ENCODE data around the gene GPR156. TPM values are rescaled to one million over a fixed set of nuclear protein-coding genes. Genes with fewer than 3 reads are reported as not detected.

Gene GPR156
- polyA plus RNA-seq, 2 of the 4 experiments (the other 2 are of a cell fraction) = 0.43 to 0.68 TPM

DNA sequence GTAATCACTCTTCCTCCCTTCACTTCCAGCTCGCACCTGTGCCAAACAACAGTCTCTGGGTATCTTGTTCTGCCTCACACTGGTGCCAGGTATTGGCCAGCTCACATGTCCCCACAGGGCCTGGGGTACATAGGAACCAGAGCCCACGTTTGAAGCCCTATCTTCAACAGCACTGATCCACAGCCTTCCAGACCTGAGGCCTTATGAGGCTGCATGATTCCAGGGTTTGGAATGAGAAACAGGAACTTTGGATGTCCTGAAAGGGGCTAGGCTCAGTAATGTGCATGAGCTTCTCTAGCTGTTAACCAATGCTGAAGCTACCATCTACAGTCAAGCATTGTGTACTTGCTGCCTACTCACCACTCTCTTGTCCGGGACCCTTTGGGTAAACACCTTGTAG lies 92.4 kb downstream of the GPR156 start:
- no peak; a peak in 1 of 6 replicates for ATAC-seq
- WGBS (ENCODE audit: missing lambda C conversion rate) = 52% methylated on average over 3 of the region's 3 CpGs

DNA sequence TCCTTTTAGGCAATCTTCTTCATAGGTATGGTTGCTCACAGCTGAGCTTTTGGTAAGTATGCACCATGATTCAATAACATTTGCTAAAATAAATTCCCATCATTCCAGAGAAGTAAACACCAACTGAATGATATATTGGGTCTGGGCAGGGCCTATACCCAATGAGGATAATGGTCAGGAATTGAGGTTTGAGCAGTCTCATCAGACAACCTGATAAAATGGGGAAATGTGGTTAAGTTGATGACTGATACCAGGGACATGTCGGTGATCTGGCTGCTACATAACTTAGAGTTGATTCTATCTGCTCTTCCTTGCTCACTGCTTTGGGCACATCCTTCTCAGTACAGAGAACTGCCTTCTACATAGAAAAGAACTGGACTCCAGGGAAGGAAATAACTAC lies 92.9 kb downstream of the GPR156 start:
- DNase-seq (ENCODE audit: low read depth in 1 of 2, low spot score in 1 of 2) = no peak
- Histone ChIP-seq H3K4me2 (no peak overlapping the region), H3K4me1 (no peaks in the 10 kb centered on the region), H3K9me3 (no peaks in the 10 kb centered on the region), H3K27ac (no peak overlapping the region), H3K4me3 (no peak overlapping the region)
- no peak for FAIRE-seq
- TF ChIP-seq PHF8 (IDR thresholded peaks at IDR 0.05; ENCODE audit: borderline replicate concordance, low read depth) (no peak), POLR2AphosphoS2 (conservative IDR thresholded peaks at IDR 0.05; ENCODE audit: low read length) (no peak), POLR2A (IDR thresholded peaks at IDR 0.05; ENCODE audit: low read length) (no peak), CEBPB (IDR thresholded peaks at IDR 0.05) (no peak), KDM1A (IDR thresholded peaks at IDR 0.05; ENCODE audit: low read depth) (no peak), JUNB (IDR thresholded peaks at IDR 0.05) (no peak), MAZ (IDR thresholded peaks at IDR 0.05; ENCODE audit: borderline replicate concordance, low read depth, low read length) (no peak), NFE2L2 (conservative IDR thresholded peaks at IDR 0.05; ENCODE audit: low read length) (no peak), RFX5 (IDR thresholded peaks at IDR 0.05) (no peak), HEYL (CRISPR knock-in tag; IDR thresholded peaks at IDR 0.05) (no peak), EHMT2 (IDR thresholded peaks at IDR 0.05; ENCODE audit: low read depth) (no peak)
- TF ChIP-seq, protein P1, sequence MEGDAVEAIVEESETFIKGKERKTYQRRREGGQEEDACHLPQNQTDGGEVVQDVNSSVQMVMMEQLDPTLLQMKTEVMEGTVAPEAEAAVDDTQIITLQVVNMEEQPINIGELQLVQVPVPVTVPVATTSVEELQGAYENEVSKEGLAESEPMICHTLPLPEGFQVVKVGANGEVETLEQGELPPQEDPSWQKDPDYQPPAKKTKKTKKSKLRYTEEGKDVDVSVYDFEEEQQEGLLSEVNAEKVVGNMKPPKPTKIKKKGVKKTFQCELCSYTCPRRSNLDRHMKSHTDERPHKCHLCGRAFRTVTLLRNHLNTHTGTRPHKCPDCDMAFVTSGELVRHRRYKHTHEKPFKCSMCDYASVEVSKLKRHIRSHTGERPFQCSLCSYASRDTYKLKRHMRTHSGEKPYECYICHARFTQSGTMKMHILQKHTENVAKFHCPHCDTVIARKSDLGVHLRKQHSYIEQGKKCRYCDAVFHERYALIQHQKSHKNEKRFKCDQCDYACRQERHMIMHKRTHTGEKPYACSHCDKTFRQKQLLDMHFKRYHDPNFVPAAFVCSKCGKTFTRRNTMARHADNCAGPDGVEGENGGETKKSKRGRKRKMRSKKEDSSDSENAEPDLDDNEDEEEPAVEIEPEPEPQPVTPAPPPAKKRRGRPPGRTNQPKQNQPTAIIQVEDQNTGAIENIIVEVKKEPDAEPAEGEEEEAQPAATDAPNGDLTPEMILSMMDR (IDR thresholded peaks at IDR 0.05) = no peak
- TF ChIP-seq, protein P2, sequence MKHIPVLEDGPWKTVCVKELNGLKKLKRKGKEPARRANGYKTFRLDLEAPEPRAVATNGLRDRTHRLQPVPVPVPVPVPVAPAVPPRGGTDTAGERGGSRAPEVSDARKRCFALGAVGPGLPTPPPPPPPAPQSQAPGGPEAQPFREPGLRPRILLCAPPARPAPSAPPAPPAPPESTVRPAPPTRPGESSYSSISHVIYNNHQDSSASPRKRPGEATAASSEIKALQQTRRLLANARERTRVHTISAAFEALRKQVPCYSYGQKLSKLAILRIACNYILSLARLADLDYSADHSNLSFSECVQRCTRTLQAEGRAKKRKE (CRISPR knock-in tag; IDR thresholded peaks at IDR 0.05; ENCODE audit: low read depth) = no peak
- CTCF ChIA-PET = interaction anchor here (0.6 to 1.5 kb wide), 6 partner anchors 8 to 155 kb away, joined by 3 to 5 read pairs (median 3); no protein-coding TSS in a partner anchor
- ATAC-seq = no peak
- POLR2A ChIA-PET = interaction anchor here (1.3 kb wide), 1 partner anchor 97 kb away, joined by 4 read pairs; no protein-coding TSS in a partner anchor
- 88% methylated on average over 1 of the region's 1 CpG for WGBS (ENCODE audit: missing lambda C conversion rate)

More for the DNA sequence above, 92.4 kb downstream of the GPR156 start:
- Histone ChIP-seq H3K9me3 (no peaks in the 10 kb centered on the region), H3K4me3 (no peak overlapping the region), H3K4me2 (no peak overlapping the region), H3K4me1 (no peaks in the 10 kb centered on the region), H3K27ac (no peak overlapping the region)
- ChIA-PET POLR2A (interaction anchor here (1.3 kb wide), 1 partner anchor 97 kb away, joined by 4 read pairs; no protein-coding TSS in a partner anchor), CTCF (interaction anchor here (0.8 to 1.5 kb wide), 3 partner anchors 8 to 81 kb away, joined by 3 to 4 read pairs (median 3); no protein-coding TSS in a partner anchor)
- FAIRE-seq (no peak), DNase-seq (ENCODE audit: low read depth in 1 of 2, low spot score in 1 of 2) (no peak)
- TF ChIP-seq POLR2A (IDR thresholded peaks at IDR 0.05; ENCODE audit: low read length) (no peak), ZC3H11A (IDR thresholded peaks at IDR 0.05) (no peak), HEYL (CRISPR knock-in tag; IDR thresholded peaks at IDR 0.05) (no peak), GATA3 (IDR thresholded peaks at IDR 0.05; ENCODE audit: borderline replicate concordance) (no peak), HOXB5 (CRISPR knock-in tag; IDR thresholded peaks at IDR 0.05) (no peak), TFCP2L1 (CRISPR knock-in tag; IDR thresholded peaks at IDR 0.05) (no peak), ESRRA (IDR thresholded peaks at IDR 0.05; ENCODE audit: borderline replicate concordance, low read length) (no peak), POLR2AphosphoS2 (conservative IDR thresholded peaks at IDR 0.05; ENCODE audit: low read length) (no peak), ZFP36 (IDR thresholded peaks at IDR 0.05; ENCODE audit: borderline replicate concordance, partially characterized antibody) (no peak), EHF (CRISPR knock-in tag; IDR thresholded peaks at IDR 0.05) (no peak), MYC (IDR thresholded peaks at IDR 0.05; ENCODE audit: borderline replicate concordance, low read length) (no peak), BHLHE40 (IDR thresholded peaks at IDR 0.05; ENCODE audit: low read depth, low read length) (no peak), FOSL2 (IDR thresholded peaks at IDR 0.05) (no peak), FOSL2 (CRISPR knock-in tag; IDR thresholded peaks at IDR 0.05) (no peak), HOXB13 (CRISPR knock-in tag; IDR thresholded peaks at IDR 0.05; ENCODE audit: low read depth) (no peak), ZSCAN20 (CRISPR knock-in tag; IDR thresholded peaks at IDR 0.05) (no peak), MAFK (IDR thresholded peaks at IDR 0.05; ENCODE audit: partially characterized antibody) (no peak)
- TF ChIP-seq, protein P3, sequence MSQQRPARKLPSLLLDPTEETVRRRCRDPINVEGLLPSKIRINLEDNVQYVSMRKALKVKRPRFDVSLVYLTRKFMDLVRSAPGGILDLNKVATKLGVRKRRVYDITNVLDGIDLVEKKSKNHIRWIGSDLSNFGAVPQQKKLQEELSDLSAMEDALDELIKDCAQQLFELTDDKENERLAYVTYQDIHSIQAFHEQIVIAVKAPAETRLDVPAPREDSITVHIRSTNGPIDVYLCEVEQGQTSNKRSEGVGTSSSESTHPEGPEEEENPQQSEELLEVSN (IDR thresholded peaks at IDR 0.05; ENCODE audit: borderline replicate concordance, low read depth) = no peak
- TF ChIP-seq, protein P4, sequence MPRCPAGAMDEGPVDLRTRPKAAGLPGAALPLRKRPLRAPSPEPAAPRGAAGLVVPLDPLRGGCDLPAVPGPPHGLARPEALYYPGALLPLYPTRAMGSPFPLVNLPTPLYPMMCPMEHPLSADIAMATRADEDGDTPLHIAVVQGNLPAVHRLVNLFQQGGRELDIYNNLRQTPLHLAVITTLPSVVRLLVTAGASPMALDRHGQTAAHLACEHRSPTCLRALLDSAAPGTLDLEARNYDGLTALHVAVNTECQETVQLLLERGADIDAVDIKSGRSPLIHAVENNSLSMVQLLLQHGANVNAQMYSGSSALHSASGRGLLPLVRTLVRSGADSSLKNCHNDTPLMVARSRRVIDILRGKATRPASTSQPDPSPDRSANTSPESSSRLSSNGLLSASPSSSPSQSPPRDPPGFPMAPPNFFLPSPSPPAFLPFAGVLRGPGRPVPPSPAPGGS (IDR thresholded peaks at IDR 0.05) = no peak
- TF ChIP-seq, protein P1 (IDR thresholded peaks at IDR 0.05) = no peak
- TF ChIP-seq, protein P2 (CRISPR knock-in tag; IDR thresholded peaks at IDR 0.05; ENCODE audit: low read depth) = no peak

Data from A549 (cell line).